ENCODE results near the gene MARCHF5.

- TF ChIP-seq CTCF (IDR thresholded peaks at IDR 0.05; ENCODE audit: extremely low read depth in 1 of 2, insufficient read depth in 1 of 2, low read depth in 1 of 2, low read length in 2 of 2) = no peak
- no peak for TF ChIP-seq POLR2A (IDR thresholded peaks at IDR 0.05; ENCODE audit: low read depth, low read length)
- TF ChIP-seq MYC (IDR thresholded peaks at IDR 0.05; ENCODE audit: low read depth, low read length) = no peak
- no peak for TF ChIP-seq POLR2AphosphoS5 (IDR thresholded peaks at IDR 0.05; ENCODE audit: insufficient read depth, low read depth, low read length)
Observed at GRCh38 chr10:92264249-92264648, 26.7 kb upstream of the MARCHF5 start.

Data from endothelial cell of umbilical vein (primary cell).